CD4-positive, alpha-beta T cell treated with Interleukin-6 at 100 ng/mL for 8 hours (primary cell): ENCODE data around the gene JPH2.

Source experiments
- DNase-seq: peaks from one replicate; pipeline ENCODE4 v3.0.0-alpha.2; 2020; ENCODE audit warnings: mixed read lengths, low spot score

The JPH2 gene

DNA sequence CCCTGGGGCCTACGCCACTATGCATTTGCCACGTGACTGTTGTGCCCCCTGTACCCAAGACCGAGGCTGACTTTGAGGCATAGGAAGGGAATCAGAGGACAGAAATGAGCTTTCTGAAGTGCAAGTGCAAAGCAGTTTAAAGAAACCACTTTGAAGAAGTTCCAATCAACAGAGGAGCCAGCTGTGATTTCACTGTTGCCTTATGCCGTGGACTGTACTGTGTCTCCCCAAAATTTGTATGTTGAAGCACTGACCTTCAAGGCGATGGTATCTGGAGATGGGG, 111.1 kb downstream of the JPH2 start:
- DNase-seq: no peak

DNA sequence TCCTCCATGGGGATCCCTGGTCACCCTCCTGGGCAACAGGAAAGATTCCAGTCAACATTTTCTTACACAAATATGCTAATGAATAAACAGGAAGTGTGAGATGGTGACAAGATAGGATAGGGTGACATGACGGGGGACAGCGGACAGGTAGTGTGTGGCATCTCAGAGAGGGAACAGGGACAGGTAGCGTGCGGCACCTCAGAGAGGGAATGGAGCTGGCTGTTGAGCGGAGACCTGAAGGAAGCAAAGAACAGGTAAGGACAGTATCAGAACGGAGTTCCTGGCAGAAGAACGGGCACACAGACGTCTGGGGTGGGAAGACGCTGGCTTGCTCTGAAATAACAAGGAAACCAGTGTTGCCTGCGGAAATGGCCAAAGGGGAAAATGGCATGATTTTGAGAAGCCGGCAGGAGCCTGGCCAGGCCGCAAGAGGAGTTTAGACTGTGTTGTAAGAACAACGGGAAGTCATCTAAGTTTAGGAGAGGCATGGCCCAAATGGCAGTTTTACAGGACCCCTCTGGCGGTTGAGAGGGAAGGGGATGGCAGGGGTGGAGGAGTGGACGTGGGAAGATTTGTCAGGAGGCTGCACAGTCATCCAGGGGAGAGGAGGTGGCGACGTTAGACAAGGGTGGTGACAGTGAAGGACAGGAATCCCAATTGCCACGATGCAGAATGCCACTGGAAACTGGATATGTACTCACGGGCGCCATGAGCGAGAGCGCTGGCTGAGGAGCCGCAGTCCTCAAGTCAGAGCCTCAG, 111.6 kb downstream of the JPH2 start:
- no peak for DNase-seq

DNA sequence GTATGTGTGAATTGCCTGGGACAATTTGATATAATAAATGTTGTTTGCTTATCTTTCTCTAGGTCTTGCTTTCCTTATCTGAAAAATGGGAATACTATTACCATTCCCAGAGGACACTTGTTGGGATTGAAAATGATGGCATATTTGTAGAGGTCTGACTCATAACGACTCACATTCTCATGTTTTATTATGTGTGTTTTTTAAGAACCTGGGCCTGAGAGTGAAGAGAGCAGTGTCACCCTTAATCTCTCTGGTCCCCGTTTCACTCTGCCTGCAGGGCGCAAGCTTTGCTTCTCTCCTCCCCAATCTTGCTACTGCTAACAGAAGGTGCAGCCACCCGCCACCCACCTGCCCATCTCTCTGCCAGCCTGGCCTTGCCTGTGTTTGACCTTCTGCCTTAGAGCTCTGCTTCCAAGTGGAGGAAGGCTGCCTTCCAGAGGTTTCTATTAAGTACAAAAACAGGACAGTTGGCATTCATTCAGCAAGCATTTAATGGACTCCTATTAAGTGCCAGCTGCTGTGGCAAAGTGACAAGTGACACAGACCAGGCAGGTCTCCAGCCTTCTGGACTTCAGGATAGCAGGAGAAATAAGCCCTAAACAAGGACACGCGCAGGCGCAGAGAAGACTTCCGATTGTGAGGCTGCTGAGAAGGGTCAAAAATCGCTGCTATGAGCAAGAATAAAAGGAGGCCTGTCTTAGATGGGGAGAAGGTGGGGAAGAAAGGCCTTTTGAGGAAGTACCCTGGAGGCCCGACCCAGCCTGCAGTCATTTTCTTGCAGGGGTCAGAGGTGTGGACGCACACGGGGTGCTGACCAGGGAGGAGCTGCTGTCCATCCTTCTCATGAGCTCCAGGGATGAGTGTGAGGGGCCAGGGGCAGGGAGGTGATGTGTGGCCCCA, 112.5 kb downstream of the JPH2 start:
- no peak for DNase-seq

DNA sequence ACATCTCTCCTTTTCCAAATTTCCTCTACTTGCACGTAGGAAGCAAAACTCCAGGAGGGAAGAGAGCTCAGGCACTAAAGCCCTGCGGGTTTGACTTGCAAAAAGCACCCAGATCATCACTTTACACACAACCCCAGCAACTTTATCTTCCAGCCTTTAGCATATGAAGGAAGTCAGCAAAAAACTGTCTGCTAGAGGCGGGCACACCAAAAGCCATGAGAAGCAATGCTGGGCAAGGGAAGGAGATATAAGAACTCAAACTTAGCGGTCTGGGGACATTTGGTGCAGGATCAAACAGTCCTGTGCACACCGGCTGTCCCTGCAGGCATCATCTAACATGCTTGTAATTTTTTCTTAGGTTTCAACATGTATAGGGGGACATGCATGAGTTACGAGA, 113.3 kb downstream of the JPH2 start:
- no peak for DNase-seq

DNA sequence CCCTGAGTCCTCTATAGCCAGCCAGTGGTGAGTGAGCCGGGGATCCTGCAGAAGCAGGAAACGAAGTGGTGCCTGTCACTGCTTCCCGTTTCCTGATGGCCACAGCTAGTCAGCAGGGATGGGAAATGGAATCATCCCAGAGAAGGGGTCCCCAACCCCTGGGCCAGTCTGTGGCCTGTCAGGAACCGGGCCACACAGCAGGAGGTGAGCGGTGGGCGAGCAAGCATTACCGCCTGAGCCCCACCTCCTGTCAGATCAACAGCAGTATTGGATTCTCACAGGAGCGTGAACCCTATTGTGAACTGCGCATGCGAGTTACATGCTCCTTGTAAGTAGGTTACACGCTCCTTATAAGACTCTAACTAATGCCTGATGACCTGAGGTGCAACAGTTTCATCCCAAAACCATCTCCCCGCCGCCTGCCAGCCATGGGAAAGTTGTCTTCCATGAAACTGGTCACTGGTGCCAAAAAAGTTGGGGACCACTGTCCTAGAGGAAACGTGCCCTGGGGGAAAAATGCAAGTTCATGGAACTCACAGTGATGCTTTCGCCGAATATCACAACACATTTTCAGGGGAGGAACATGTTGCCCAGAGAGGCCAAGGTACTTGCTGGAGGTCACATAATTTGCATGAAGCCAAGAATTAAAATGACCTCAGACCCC, 113.8 kb downstream of the JPH2 start:
- DNase-seq: no peak

DNA sequence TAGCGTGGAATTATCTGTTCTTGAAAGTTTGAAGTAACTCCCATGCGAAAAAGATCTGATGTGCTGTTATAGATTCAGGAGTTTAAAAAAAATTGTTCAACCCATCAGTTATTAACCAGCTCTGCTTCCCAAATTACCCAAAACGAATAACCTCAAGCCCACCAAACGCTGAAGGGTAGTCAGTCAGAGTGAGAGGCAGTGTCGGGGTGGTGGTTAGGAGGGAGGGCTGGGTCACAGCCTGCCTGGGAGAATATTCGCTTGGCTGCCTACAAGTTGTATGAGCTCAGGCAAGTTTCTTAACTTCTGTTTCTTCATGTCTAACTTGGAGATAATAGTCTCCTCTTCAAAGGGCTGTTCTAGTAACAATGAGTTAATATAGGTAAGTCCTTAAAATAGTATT, 114.6 kb downstream of the JPH2 start:
- DNase-seq: no peak

DNA sequence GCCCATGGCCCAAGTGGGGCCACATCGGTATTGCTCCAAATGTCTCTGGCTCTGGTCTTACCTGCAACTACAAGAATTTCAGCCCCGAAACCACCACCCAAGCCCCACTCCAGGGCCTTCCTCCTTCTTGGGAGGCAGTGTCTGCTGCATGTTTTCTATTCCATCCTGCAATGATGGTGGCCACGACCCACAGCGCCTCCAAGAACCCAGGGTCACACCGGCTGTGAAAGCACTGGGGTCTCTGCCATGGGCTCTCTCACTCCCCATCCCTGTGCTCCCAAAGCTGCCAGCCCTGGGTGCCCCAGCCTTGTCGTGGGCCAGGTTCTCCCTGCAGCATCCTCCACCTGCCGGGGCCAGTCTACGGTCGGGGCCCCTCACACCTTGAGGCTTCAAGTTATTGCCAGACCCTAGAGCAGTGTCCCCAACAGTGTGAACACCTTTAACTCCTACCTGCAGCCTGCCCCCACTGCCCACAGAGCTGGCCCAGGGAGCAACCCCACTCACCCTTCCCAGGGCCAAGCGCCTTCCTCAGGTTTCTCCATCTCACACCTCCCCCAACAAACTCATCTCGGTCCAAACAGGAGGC, 115.4 kb downstream of the JPH2 start:
- no peak for DNase-seq

DNA sequence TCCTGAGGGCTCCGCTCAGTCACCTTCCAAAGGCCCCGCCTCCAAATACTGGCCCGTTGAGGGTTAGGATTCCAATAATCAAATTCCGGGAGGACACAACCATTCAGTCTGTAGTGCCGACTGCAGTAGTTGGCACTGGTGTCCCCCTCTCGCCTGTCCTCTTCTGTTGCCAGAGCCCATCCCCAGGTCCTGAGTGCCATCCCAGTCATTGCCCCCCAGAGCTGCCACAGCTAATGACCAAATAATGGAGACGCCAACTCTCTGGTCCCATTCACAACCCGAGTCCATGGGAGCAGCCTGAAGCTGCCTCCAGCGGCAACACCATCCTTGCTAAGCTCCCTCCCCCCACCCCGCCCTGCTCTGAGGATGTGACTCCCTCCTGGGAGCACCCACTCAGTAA, 115.9 kb downstream of the JPH2 start:
- no peak for DNase-seq

DNA sequence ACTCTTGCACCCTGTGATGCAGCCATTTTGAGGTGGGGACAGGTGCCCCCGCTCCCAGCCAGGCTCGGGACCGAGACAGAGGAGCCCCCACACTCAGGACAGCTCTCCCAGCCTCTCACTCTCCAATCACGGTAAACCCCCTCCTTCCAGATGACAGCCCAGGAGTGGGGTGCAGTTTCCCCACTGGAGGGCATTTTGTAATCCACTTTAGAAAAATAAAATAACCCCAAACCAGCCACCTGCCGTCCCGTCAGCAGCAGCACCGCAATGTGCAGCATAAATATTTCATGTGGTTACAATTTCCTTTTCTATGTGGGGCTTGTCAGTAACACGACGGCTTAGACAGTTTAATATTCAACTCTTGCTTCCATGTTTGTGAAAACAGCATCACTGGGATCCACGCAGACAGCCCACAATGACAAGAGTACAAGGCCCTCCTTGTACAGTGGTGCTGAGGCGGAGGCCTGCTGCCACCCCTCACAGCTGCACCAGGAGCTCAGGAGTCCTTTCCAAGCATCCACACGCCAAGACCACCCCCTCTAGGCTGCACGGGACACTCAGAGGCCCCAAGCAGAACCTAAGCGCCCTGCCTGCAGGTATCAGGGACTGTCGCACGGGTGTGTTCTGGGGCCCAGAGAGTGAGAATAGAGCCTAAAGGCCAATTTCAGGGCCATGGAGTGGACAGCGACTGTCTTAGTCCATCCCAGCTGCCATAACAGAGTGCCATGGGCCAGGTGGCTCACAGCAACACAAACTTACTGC, 116.7 kb downstream of the JPH2 start:
- peak; percentile 71 for DNase-seq

DNA sequence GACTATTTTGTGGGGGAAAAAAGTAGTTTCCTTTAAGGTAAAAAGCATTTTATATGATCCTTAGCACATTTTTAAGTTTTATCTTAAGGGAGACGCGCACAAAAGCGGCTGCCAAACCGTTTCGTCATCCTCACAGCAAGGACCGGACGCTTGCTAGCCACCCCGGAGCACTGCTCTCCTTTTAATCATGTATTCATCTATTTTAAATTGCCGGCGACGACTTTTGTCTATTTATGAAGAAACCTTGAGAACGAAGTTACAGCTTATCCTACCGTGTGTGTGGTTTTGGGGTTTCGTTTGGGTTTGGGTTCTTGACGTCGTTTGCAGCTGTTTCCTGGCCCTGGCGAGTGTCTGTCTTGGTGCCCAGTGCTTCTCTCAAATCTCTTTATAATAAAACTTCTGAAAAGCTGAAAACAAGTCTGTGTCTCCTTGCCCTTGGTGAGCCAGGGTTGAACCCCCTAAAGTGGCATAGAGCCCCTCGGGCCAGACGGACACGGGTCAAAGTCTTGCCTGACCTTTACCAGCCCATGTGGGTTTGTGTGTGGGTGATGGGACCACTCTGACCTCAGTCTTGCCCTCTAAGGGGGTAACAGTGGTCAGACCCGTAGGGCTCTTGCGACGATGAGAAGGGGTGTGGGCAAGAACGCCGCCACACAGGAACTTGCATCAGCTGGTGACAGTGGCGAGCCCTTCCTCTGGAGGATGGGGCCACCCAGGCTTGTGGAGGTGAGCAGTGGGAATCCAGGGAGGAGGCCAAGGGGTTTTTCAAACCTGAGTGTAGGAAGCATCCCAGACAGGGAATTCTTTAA, 117.6 kb downstream of the JPH2 start:
- DNase-seq: peak; percentile 74

DNA sequence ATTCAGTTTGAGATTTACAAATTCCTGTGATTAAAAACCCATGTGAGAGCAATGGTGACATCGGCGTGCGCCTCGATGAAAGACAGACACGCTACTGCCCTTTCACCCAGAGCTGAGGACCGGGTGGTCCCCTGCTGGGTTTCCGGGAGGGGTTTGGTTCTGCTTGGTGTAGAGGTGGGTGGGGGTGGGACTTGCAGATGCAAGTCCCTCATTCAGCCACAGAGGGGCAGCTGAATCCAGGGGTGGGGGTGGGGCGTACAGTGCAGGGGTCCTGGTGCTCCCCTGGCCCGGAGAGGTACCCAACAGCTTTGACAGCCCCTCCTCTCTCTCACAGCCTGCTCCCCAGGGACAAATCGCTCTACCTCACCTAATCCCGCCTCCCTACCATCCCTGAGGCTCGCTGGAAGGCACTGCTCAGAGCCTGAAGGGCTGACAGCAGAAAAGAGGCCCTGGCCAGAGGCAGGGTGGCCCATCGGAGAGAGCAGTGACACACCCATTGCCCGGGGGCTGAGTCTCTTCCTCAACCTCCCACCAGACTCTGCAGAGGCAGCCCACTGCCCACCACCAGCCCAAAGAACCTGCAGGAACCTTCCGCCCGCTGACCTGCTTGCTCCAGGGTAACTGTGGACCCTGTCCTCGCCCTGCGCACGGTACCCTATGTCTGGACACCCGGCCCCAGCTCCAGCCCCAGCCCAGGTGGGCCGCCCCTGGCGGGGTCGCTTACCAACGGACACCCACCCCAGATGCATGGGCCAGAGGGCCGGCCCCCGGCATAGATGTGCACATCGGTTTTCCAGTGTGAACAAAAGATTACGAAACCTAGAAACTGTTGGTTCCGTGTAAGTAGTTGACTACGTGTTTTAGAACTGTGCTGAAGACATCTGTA, 118.4 kb downstream of the JPH2 start:
- DNase-seq: no peak

DNA sequence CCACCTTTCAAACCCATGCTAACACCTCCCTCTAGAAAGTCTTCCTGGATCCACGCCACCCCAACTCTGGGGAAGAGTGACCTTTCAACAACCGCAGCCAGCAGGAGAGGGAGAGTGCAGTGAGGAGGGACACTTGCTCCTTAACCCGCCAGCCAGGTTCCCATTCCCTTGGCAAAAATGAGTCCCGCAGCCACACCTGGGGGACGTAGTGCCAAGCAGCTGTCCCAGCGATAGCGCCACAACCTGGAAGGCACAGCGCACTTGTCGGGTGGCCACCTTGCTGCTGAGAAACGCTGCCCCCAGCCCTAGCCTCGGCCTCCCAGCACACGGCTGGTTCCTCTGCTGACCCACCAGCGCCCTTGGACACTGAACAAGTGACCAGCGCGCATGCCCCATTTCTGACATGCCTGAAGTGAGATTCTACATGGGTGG, 119.3 kb downstream of the JPH2 start:
- DNase-seq: no peak

DNA sequence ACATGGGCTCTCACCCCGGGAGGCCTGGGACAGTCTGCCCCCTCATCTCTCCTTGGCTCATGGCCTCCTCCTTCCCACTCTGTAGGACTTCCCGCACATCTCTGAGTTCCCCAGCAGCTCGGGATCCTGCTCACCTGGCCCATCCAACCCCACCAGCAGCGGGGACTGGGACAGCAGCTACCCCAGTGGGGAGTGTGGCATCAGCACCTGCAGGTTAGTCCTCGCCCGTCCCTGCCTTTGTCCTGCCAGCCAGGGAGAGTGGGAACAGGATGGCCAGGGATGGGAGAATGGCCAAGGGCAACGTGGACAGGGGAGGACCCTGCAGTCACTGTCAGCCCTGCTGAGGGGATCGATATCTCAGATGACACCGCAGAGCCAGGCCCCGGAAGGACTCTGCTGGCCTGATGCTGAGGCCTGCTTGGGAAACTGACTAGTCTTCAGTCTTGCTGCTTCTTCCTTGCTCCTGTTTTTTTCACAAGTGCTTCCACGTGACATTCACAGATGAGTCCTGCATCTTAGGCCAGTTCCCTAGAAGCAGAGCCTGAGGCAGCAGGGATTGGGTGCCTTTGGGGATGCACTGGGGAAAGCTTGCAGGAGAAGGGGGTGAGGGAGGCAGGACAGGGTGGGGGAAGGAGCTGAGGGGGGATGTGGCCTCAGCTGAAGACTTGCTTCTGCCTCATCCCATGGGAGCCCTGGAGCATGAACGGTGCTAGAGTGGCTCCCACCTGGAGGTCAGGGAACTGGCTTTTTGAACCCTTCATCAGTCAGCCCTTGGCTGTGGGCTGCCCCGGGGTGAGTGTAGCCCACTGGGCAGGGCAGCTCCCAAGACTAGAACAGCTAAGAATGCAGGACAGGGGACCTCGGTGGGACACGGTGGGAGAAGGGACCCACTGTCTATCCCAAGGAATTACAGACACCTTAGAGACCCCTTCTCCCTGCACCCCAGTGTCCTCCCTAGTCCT, 120.1 kb downstream of the JPH2 start:
- no peak for DNase-seq

DNA sequence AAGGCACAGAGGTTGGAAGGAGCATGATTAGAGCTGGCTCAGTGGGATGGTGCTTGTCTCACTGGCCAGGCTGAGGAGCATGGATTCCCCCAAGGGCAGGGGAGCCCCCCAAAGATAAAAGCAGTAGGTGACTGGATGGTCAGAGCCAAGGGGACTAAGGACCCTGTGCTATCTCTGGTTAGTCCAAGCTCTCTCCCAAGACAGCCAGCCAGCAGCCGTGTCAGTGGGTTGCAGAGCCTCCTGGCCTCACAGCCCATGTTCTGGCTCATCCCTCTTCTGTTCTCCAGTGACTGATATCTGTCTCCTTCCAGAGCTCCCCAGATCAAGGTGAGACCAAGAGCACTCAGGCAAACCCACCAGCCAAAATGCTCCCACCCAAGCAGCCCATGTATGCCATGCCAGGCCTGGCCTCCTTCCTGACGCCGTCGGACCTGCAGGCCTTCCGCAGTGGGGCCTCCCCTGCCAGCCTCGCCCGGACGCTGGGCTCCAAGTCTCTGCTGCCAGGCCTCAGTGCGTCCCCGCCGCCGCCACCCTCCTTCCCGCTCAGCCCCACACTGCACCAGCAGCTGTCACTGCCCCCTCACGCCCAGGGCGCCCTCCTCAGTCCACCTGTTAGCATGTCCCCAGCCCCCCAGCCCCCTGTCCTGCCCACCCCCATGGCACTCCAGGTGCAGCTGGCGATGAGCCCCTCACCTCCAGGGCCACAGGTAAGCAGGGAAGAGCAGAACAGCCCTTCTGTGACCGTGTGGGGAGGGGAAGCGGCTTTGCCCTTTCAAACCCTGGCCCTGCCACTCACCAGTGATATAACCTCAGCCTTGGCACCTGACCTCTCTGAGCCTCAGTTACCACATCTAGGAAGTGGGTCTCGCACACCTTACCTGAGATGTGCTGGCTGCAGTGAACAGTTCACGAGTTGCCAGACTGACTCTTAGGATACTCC, 121.3 kb downstream of the JPH2 start:
- DNase-seq: no peak

DNA sequence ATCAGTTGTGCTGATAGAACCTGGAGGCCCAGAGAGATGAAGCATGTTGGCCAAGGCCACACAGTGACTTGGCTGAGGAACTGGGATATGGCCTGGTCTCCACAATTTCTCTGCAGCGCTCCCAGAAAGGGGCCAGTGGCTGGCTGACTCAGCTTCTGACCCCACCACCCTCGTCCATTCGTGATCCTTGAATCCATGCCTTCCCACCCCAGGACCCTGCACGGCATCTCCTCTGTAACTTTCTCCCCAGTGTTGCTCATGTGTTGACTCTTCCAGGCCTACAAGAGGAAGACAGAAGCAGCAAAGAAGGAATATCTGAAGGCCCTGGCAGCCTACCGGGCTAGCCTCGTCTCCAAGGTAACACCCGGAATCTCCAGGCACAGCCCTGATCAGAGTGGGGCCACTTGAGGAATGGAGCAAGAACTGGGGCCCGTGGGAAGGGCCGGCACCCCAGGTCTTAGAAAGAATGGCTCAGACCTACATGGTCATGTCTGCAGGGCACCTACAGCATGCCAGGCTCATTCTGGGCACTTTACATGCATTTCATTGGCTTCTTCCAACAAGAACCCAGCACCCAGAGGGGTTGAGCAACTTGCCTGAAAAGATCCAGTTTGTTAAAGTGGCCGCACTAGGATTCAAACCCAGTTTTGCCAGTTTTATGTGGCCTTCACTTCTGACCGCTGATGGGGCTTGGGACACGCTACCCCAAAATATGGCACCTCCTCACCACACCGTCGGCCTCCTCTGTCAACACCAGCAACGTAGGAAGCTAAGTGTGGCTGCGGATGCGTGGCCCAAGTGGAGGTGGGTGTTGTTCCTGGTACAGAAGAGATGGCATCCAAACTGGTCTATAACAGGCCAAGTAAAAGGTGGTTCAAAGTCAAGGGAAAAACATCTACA, 122.2 kb downstream of the JPH2 start:
- no peak for DNase-seq
